AG09309 (cell line): ENCODE measurements around the gene HNRNPF.

Experiments used
- DNase-seq: peaks from one replicate; pipeline ENCODE4 v3.0.0-alpha.2; 2010; ENCODE audit warnings: low read depth
- H3K4me3 ChIP-seq: 2 replicates; pipeline ENCODE4 v1.5.1; 2011; ENCODE audit warnings: mild to moderate bottlenecking, low read depth, low read length, moderate library complexity; ENCODE audit not compliant: control insufficient read depth
- CTCF ChIP-seq: IDR thresholded peaks from 2 replicates; pipeline ENCODE4 v1.5.1; 2011; ENCODE audit warnings: mild to moderate bottlenecking, low read depth, low read length, inconsistent platforms; ENCODE audit not compliant: insufficient read depth, control insufficient read depth; ENCODE audit errors: missing control alignments

Gene HNRNPF

GRCh38 chr10:43360086-43360485 lies 48.9 kb downstream of the HNRNPF start:
- no peak for TF ChIP-seq CTCF
- no peak for DNase-seq

GRCh38 chr10:43355749-43356371 lies 53.1 kb downstream of the HNRNPF start:
- peak; percentile 8 for DNase-seq
- no peak for TF ChIP-seq CTCF
- H3K4me3 ChIP-seq: no peak overlapping the region

More at GRCh38 chr10:43360086-43360485, 48.9 kb downstream of the HNRNPF start:
- no peak overlapping the region for H3K4me3 ChIP-seq

GRCh38 chr10:43354879-43355380 lies 54.1 kb downstream of the HNRNPF start:
- H3K4me3 ChIP-seq: no peak overlapping the region
- no peak for DNase-seq
- TF ChIP-seq CTCF: no peak

- no peak for DNase-seq
- TF ChIP-seq CTCF: no peak
- H3K4me3 ChIP-seq: no peak overlapping the region
Measured at GRCh38 chr10:43354330-43354635, 54.7 kb downstream of the HNRNPF start.

GRCh38 chr10:43353495-43354329 lies 55.3 kb downstream of the HNRNPF start:
- DNase-seq: peak; percentile 1
- no peak for TF ChIP-seq CTCF

GRCh38 chr10:43352951-43353350 lies 56.0 kb downstream of the HNRNPF start:
- no peak overlapping the region for H3K4me3 ChIP-seq
- no peak for TF ChIP-seq CTCF
- DNase-seq: no peak

More at GRCh38 chr10:43353495-43354329, 55.3 kb downstream of the HNRNPF start:
- H3K4me3 ChIP-seq: no peak overlapping the region
